SK-N-MC (cell line): ENCODE measurements around the gene TARP.

Experiments
- EZH2 ChIP-seq: fragments of 200-600 bp; sonication (generic); IDR thresholded peaks from one replicate; pipeline ENCODE4 v1.6.1; 2017; ENCODE audit warnings: antibody characterized with exemption
- FOXP2 ChIP-seq: optimal IDR thresholded peaks from 2 replicates; pipeline ENCODE3; 2011; ENCODE audit warnings: mild to moderate bottlenecking, moderate library complexity; ENCODE audit not compliant: insufficient read depth; ENCODE audit errors: extremely low read length, control extremely low read depth
- POLR2AphosphoS5 ChIP-seq: IDR thresholded peaks from 2 replicates; pipeline ENCODE4 v1.6.1; 2012; ENCODE audit warnings: mild to moderate bottlenecking, low read depth, low read length, borderline replicate concordance

- no peak for TF ChIP-seq POLR2AphosphoS5
- TF ChIP-seq EZH2, result no peak
- TF ChIP-seq FOXP2, result no peak
Observed at GRCh38 chr7:38217672-38218071, 55.8 kb downstream of the TARP start.
